ENCODE data around the gene CACNA1B.

Gene CACNA1B

GRCh38 chr9:137836831-137837241, 40.7 kb upstream of the CACNA1B start:
- Histone ChIP-seq H3K36me3 (ENCODE audit: control insufficient read depth, insufficient read depth, low read length) (peaks cover 34% of the 10 kb centered on the region), H3K4me3 (ENCODE audit: low read depth, low read length) (no peak overlapping the region), H3K27ac (ENCODE audit: low read depth, low read length) (no peak overlapping the region), H3K9me3 (ENCODE audit: control insufficient read depth, insufficient read depth, low read length) (no peaks in the 10 kb centered on the region), H3K27me3 (ENCODE audit: control insufficient read depth, insufficient read depth, low read length) (no peaks in the 10 kb centered on the region), H3K9ac (ENCODE audit: low read depth, low read length) (no peak overlapping the region), H3K4me1 (ENCODE audit: control insufficient read depth, insufficient read depth, low read length) (no peaks in the 10 kb centered on the region)

GRCh38 chr9:137837345-137838278, 40.0 kb upstream of the CACNA1B start:
- Histone ChIP-seq H3K4me1 (ENCODE audit: control insufficient read depth, insufficient read depth, low read length) (no peaks in the 10 kb centered on the region), H3K9me3 (ENCODE audit: control insufficient read depth, insufficient read depth, low read length) (no peaks in the 10 kb centered on the region), H3K36me3 (ENCODE audit: control insufficient read depth, insufficient read depth, low read length) (peaks cover 34% of the 10 kb centered on the region), H3K9ac (ENCODE audit: low read depth, low read length) (no peak overlapping the region), H3K27me3 (ENCODE audit: control insufficient read depth, insufficient read depth, low read length) (no peaks in the 10 kb centered on the region), H3K27ac (ENCODE audit: low read depth, low read length) (no peak overlapping the region), H3K4me3 (ENCODE audit: low read depth, low read length) (no peak overlapping the region)

- Histone ChIP-seq H3K27ac (ENCODE audit: low read depth, low read length) (no peak overlapping the region), H3K4me1 (ENCODE audit: control insufficient read depth, insufficient read depth, low read length) (no peaks in the 10 kb centered on the region), H3K4me3 (ENCODE audit: low read depth, low read length) (no peak overlapping the region), H3K9me3 (ENCODE audit: control insufficient read depth, insufficient read depth, low read length) (no peaks in the 10 kb centered on the region), H3K36me3 (ENCODE audit: control insufficient read depth, insufficient read depth, low read length) (peaks cover 29% of the 10 kb centered on the region), H3K9ac (ENCODE audit: low read depth, low read length) (no peak overlapping the region), H3K27me3 (ENCODE audit: control insufficient read depth, insufficient read depth, low read length) (no peaks in the 10 kb centered on the region)
Observed at GRCh38 chr9:137838576-137838975, 39.0 kb upstream of the CACNA1B start.

GRCh38 chr9:137843355-137843754, 34.2 kb upstream of the CACNA1B start:
- Histone ChIP-seq H3K9ac (ENCODE audit: low read depth, low read length) (no peak overlapping the region), H3K4me1 (ENCODE audit: control insufficient read depth, insufficient read depth, low read length) (no peaks in the 10 kb centered on the region), H3K36me3 (ENCODE audit: control insufficient read depth, insufficient read depth, low read length) (no peaks in the 10 kb centered on the region), H3K9me3 (ENCODE audit: control insufficient read depth, insufficient read depth, low read length) (no peaks in the 10 kb centered on the region), H3K4me3 (ENCODE audit: low read depth, low read length) (no peak overlapping the region), H3K27ac (ENCODE audit: low read depth, low read length) (no peak overlapping the region), H3K27me3 (ENCODE audit: control insufficient read depth, insufficient read depth, low read length) (no peaks in the 10 kb centered on the region)

- Histone ChIP-seq H3K4me1 (ENCODE audit: control insufficient read depth, insufficient read depth, low read length) (peaks cover 6% of the 10 kb centered on the region; the same call in 1 of the 2 replicates), H3K4me3 (ENCODE audit: low read depth, low read length) (no peak overlapping the region), H3K27me3 (ENCODE audit: control insufficient read depth, insufficient read depth, low read length) (no peaks in the 10 kb centered on the region), H3K27ac (ENCODE audit: low read depth, low read length) (peak overlapping the region; percentile 6), H3K36me3 (ENCODE audit: control insufficient read depth, insufficient read depth, low read length) (no peaks in the 10 kb centered on the region), H3K9me3 (ENCODE audit: control insufficient read depth, insufficient read depth, low read length) (no peaks in the 10 kb centered on the region; the same call in 1 of the 2 replicates), H3K9ac (ENCODE audit: low read depth, low read length) (no peak overlapping the region)
Observed at GRCh38 chr9:137851516-137852267, 25.9 kb upstream of the CACNA1B start.

- Histone ChIP-seq H3K9me3 (ENCODE audit: control insufficient read depth, insufficient read depth, low read length) (no peaks in the 10 kb centered on the region; the same call in 1 of the 2 replicates), H3K4me1 (ENCODE audit: control insufficient read depth, insufficient read depth, low read length) (peaks cover 6% of the 10 kb centered on the region; the same call in 1 of the 2 replicates), H3K9ac (ENCODE audit: low read depth, low read length) (no peak overlapping the region), H3K4me3 (ENCODE audit: low read depth, low read length) (no peak overlapping the region), H3K27me3 (ENCODE audit: control insufficient read depth, insufficient read depth, low read length) (no peaks in the 10 kb centered on the region), H3K36me3 (ENCODE audit: control insufficient read depth, insufficient read depth, low read length) (no peaks in the 10 kb centered on the region), H3K27ac (ENCODE audit: low read depth, low read length) (no peak overlapping the region)
Observed at GRCh38 chr9:137853392-137853995, 24.1 kb upstream of the CACNA1B start.

- Histone ChIP-seq H3K27ac (ENCODE audit: low read depth, low read length) (no peak overlapping the region), H3K9ac (ENCODE audit: low read depth, low read length) (no peak overlapping the region), H3K9me3 (ENCODE audit: control insufficient read depth, insufficient read depth, low read length) (peaks cover 7% of the 10 kb centered on the region; the same call in 1 of the 2 replicates), H3K36me3 (ENCODE audit: control insufficient read depth, insufficient read depth, low read length) (no peaks in the 10 kb centered on the region), H3K4me1 (ENCODE audit: control insufficient read depth, insufficient read depth, low read length) (no peaks in the 10 kb centered on the region), H3K27me3 (ENCODE audit: control insufficient read depth, insufficient read depth, low read length) (no peaks in the 10 kb centered on the region), H3K4me3 (ENCODE audit: low read depth, low read length) (no peak overlapping the region)
Observed at GRCh38 chr9:137860361-137860760, 17.2 kb upstream of the CACNA1B start.

- Histone ChIP-seq H3K27me3 (ENCODE audit: control insufficient read depth, insufficient read depth, low read length) (no peaks in the 10 kb centered on the region), H3K4me1 (ENCODE audit: control insufficient read depth, insufficient read depth, low read length) (no peaks in the 10 kb centered on the region), H3K9ac (ENCODE audit: low read depth, low read length) (no peak overlapping the region), H3K36me3 (ENCODE audit: control insufficient read depth, insufficient read depth, low read length) (no peaks in the 10 kb centered on the region), H3K4me3 (ENCODE audit: low read depth, low read length) (no peak overlapping the region), H3K27ac (ENCODE audit: low read depth, low read length) (no peak overlapping the region), H3K9me3 (ENCODE audit: control insufficient read depth, insufficient read depth, low read length) (peaks cover 2% of the 10 kb centered on the region; the same call in 1 of the 2 replicates)
Observed at GRCh38 chr9:137865581-137866145, 11.9 kb upstream of the CACNA1B start.

- Histone ChIP-seq H3K9ac (ENCODE audit: low read depth, low read length) (no peak overlapping the region), H3K27ac (ENCODE audit: low read depth, low read length) (no peak overlapping the region)
Observed at GRCh38 chr9:137866226-137867141, 11.1 kb upstream of the CACNA1B start.

GRCh38 chr9:137870432-137870831, 7.2 kb upstream of the CACNA1B start:
- H3K4me1 ChIP-seq (ENCODE audit: control insufficient read depth, insufficient read depth, low read length) = no peaks in the 10 kb centered on the region
- H3K4me3 ChIP-seq (ENCODE audit: low read depth, low read length) = no peak overlapping the region
- H3K36me3 ChIP-seq (ENCODE audit: control insufficient read depth, insufficient read depth, low read length) = no peaks in the 10 kb centered on the region
- no peak overlapping the region for H3K9ac ChIP-seq (ENCODE audit: low read depth, low read length)
- H3K9me3 ChIP-seq (ENCODE audit: control insufficient read depth, insufficient read depth, low read length) = no peaks in the 10 kb centered on the region
- peaks cover 6% of the 10 kb centered on the region for H3K27me3 ChIP-seq (ENCODE audit: control insufficient read depth, insufficient read depth, low read length)
- no peak overlapping the region for H3K27ac ChIP-seq (ENCODE audit: low read depth, low read length)

More at GRCh38 chr9:137866226-137867141, 11.1 kb upstream of the CACNA1B start:
- Histone ChIP-seq H3K4me1 (ENCODE audit: control insufficient read depth, insufficient read depth, low read length) (no peaks in the 10 kb centered on the region), H3K4me3 (ENCODE audit: low read depth, low read length) (no peak overlapping the region), H3K9me3 (ENCODE audit: control insufficient read depth, insufficient read depth, low read length) (no peaks in the 10 kb centered on the region), H3K36me3 (ENCODE audit: control insufficient read depth, insufficient read depth, low read length) (no peaks in the 10 kb centered on the region), H3K27me3 (ENCODE audit: control insufficient read depth, insufficient read depth, low read length) (no peaks in the 10 kb centered on the region)
